ENCODE data around the gene ADAMTSL1. TPM values are rescaled to one million over a fixed set of nuclear protein-coding genes. Genes with fewer than 3 reads are reported as not detected.

Gene ADAMTSL1
- total and polyA plus RNA-seq, 9 of the 15 experiments (the other 6 are each of a cell fraction or from before 2014, with no cell fraction given), result 0.01 TPM; not detected in 8

DNA sequence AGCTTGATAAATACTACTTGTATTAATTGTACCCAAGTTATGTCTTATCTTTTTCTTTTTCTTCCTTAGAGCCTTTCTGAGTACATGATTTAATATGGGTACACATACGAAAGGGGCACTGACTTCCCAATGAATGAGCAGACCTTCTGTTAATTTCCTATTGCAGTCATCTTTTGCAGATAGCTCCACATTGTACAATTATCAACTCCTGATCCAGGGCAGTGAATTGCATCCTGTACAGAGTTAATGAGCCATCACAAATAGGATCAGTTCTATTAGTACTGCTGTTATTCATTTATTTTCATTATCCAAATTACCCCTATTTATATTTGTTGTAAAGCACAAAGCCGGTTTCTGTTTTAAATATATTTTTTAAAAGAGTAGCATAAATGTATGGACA, 105.6 kb downstream of the ADAMTSL1 start:
- Histone ChIP-seq H3K9me1 (ENCODE audit: control insufficient read depth, insufficient read depth, low read length) (no peaks in the 10 kb centered on the region), H3K4me1 (replicated peaks in 1 of 2; ENCODE audit: control insufficient read depth in 2 of 2, insufficient read depth in 2 of 2, low read length in 2 of 2) (no peaks in the 10 kb centered on the region), H4K20me1 (replicated peaks; ENCODE audit: control insufficient read depth, insufficient read depth, low read length) (no peaks in the 10 kb centered on the region), H3K4me3 (no peak overlapping the region), H3K36me3 (ENCODE audit: control insufficient read depth, insufficient read depth, low read length) (no peaks in the 10 kb centered on the region), H3K27me3 (ENCODE audit: control insufficient read depth in 2 of 2, insufficient read depth in 2 of 2, low read length in 2 of 2) (no peaks in the 10 kb centered on the region), H2AFZ (ENCODE audit: low read depth, low read length) (no peak overlapping the region), H3K79me2 (ENCODE audit: control insufficient read depth, insufficient read depth, low read length) (no peaks in the 10 kb centered on the region), H3K9ac (ENCODE audit: insufficient read depth in 1 of 2, low read depth in 2 of 2, low read length in 2 of 2) (no peak overlapping the region), H3K4me2 (ENCODE audit: insufficient read depth, low read length) (no peak overlapping the region), H3K9me3 (replicated peaks; ENCODE audit: control insufficient read depth, insufficient read depth, low read depth, low read length) (no peaks in the 10 kb centered on the region), H3K27ac (ENCODE audit: extremely low read depth, low read depth, low read length) (no peak overlapping the region)
- ChIA-PET POLR2A (no interaction called here), CTCF (ENCODE audit: low intra/inter-chr PET ratio) (no interaction called here)
- intact Hi-C loops (cut with micrococcal nuclease) (no loop called here), in situ Hi-C loops (cut with MboI) (no loop called here)
- FAIRE-seq (no peak), ATAC-seq (no peak), DNase-seq (ENCODE audit: extremely low read depth in 1 of 4, low spot score in 3 of 4) (no peak)
- BruUV-seq (replicated peaks), result no TSS peak
- WGBS (ENCODE audit: insufficient coverage, low coverage, missing lambda C conversion rate), result 3% methylated on average over 2 of the region's 2 CpGs
- TF ChIP-seq ASH1L (IDR thresholded peaks at IDR 0.05; ENCODE audit: borderline replicate concordance, low read depth, partially characterized antibody), result no peak
- no peak for TF ChIP-seq RFX1 (IDR thresholded peaks at IDR 0.05)
- no peak for TF ChIP-seq HDGF (IDR thresholded peaks at IDR 0.05)
- no peak for TF ChIP-seq SMARCC2 (IDR thresholded peaks at IDR 0.05; ENCODE audit: low read depth)
- TF ChIP-seq TGIF2 (CRISPR knock-in tag; IDR thresholded peaks at IDR 0.05), result no peak
- no peak for TF ChIP-seq MECOM (CRISPR knock-in tag; IDR thresholded peaks at IDR 0.05)
- TF ChIP-seq ZNF668 (CRISPR knock-in tag; IDR thresholded peaks at IDR 0.05), result no peak
- TF ChIP-seq CREM (IDR thresholded peaks at IDR 0.05; ENCODE audit: low read depth), result no peak
- TF ChIP-seq CXXC5 (CRISPR knock-in tag; IDR thresholded peaks at IDR 0.05), result no peak
- no peak for TF ChIP-seq COPS2 (conservative IDR thresholded peaks at IDR 0.05)
- TF ChIP-seq TAL1 (IDR thresholded peaks at IDR 0.05), result no peak
- TF ChIP-seq MCM2 (IDR thresholded peaks at IDR 0.05; ENCODE audit: low read depth), result no peak
- TF ChIP-seq, protein P1, sequence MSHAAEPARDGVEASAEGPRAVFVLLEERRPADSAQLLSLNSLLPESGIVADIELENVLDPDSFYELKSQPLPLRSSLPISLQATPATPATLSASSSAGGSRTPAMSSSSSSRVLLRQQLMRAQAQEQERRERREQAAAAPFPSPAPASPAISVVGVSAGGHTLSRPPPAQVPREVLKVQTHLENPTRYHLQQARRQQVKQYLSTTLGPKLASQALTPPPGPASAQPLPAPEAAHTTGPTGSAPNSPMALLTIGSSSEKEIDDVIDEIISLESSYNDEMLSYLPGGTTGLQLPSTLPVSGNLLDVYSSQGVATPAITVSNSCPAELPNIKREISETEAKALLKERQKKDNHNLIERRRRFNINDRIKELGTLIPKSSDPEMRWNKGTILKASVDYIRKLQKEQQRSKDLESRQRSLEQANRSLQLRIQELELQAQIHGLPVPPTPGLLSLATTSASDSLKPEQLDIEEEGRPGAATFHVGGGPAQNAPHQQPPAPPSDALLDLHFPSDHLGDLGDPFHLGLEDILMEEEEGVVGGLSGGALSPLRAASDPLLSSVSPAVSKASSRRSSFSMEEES (CRISPR knock-in tag; IDR thresholded peaks at IDR 0.05), result no peak
- TF ChIP-seq, protein P2, sequence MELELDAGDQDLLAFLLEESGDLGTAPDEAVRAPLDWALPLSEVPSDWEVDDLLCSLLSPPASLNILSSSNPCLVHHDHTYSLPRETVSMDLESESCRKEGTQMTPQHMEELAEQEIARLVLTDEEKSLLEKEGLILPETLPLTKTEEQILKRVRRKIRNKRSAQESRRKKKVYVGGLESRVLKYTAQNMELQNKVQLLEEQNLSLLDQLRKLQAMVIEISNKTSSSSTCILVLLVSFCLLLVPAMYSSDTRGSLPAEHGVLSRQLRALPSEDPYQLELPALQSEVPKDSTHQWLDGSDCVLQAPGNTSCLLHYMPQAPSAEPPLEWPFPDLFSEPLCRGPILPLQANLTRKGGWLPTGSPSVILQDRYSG (tag; conservative IDR thresholded peaks at IDR 0.05; ENCODE audit: low read depth), result no peak
- no peak for TF ChIP-seq ZNF444 (CRISPR knock-in tag; IDR thresholded peaks at IDR 0.05)
- TF ChIP-seq ZNF282 (CRISPR knock-in tag; IDR thresholded peaks at IDR 0.05), result no peak

Measured in K562 (cell line).